ENCODE results near the gene PTPRN2. TPM values are rescaled to one million over a fixed set of nuclear protein-coding genes. Genes with fewer than 3 reads are reported as not detected.

The PTPRN2 gene
- polyA plus RNA-seq, 1 experiment, result 0.31 TPM

GRCh38 chr7:158020706-158021095, 566.9 kb downstream of the PTPRN2 start:
- Histone ChIP-seq H3K36me3 (ENCODE audit: control insufficient read depth, insufficient read depth, low read length) (no peaks in the 10 kb centered on the region), H3K4me3 (ENCODE audit: low read depth, low read length) (no peak overlapping the region), H3K27me3 (ENCODE audit: control insufficient read depth, insufficient read depth, low read length) (no peaks in the 10 kb centered on the region)
- POLR2A ChIA-PET, result no interaction called here
- no peak for DNase-seq (ENCODE audit: low read depth)
- CTCF ChIA-PET, result no interaction called here
- TF ChIP-seq CTCF (IDR thresholded peaks at IDR 0.05; ENCODE audit: insufficient read depth, low read depth, low read length), result no peak

- no peak for TF ChIP-seq CTCF (IDR thresholded peaks at IDR 0.05; ENCODE audit: insufficient read depth, low read depth, low read length)
- CTCF ChIA-PET, result no interaction called here
- POLR2A ChIA-PET, result no interaction called here
- DNase-seq (ENCODE audit: low read depth), result no peak
- Histone ChIP-seq H3K4me3 (ENCODE audit: low read depth, low read length) (no peak overlapping the region), H3K27me3 (ENCODE audit: control insufficient read depth, insufficient read depth, low read length) (no peaks in the 10 kb centered on the region), H3K36me3 (ENCODE audit: control insufficient read depth, insufficient read depth, low read length) (no peaks in the 10 kb centered on the region)
Measured at GRCh38 chr7:158019726-158020705, 567.6 kb downstream of the PTPRN2 start.

- DNase-seq (ENCODE audit: low read depth), result no peak
- Histone ChIP-seq H3K27me3 (ENCODE audit: control insufficient read depth, insufficient read depth, low read length) (no peaks in the 10 kb centered on the region), H3K4me3 (ENCODE audit: low read depth, low read length) (no peak overlapping the region), H3K36me3 (ENCODE audit: control insufficient read depth, insufficient read depth, low read length) (no peaks in the 10 kb centered on the region)
- no peak for TF ChIP-seq CTCF (IDR thresholded peaks at IDR 0.05; ENCODE audit: insufficient read depth, low read depth, low read length)
- ChIA-PET POLR2A (no interaction called here), CTCF (no interaction called here)
Measured at GRCh38 chr7:158018971-158019645, 568.5 kb downstream of the PTPRN2 start.

GRCh38 chr7:158018098-158018762, 569.4 kb downstream of the PTPRN2 start:
- POLR2A ChIA-PET, result no interaction called here
- no peak for TF ChIP-seq CTCF (IDR thresholded peaks at IDR 0.05; ENCODE audit: insufficient read depth, low read depth, low read length)
- CTCF ChIA-PET, result no interaction called here

More at GRCh38 chr7:158018098-158018762, 569.4 kb downstream of the PTPRN2 start:
- no peaks in the 10 kb centered on the region for H3K27me3 ChIP-seq (ENCODE audit: control insufficient read depth, insufficient read depth, low read length)
- DNase-seq (ENCODE audit: low read depth), result no peak
- H3K36me3 ChIP-seq (ENCODE audit: control insufficient read depth, insufficient read depth, low read length), result no peaks in the 10 kb centered on the region
- H3K4me3 ChIP-seq (ENCODE audit: low read depth, low read length), result no peak overlapping the region

All from BJ (cell line).